ENCODE measurements around the gene ZNF736.
"Not testable (repeated sequence)": the region's sequence is repeated elsewhere in the genome, so short reads cannot be mapped to it uniquely, and the experiment has no call there.

Gene ZNF736

GRCh38 chr7:64313740-64314491 lies at the start of gene ZNF736:
ZNF736 (plus strand) TSS chr7:64313961; CDS start chr7:64314151, 190 bp downstream.
- peak; percentile 93 to 94 for DNase-seq

- DNase-seq: no peak
These were observed 47.3 kb upstream of the ZNF736 start for GRCh38 chr7:64266341-64266919.

GRCh38 chr7:64277630-64278029 lies 36.1 kb upstream of the ZNF736 start:
- DNase-seq: no peak

- no peak for DNase-seq
These were observed 18.9 kb upstream of the ZNF736 start for GRCh38 chr7:64294701-64295420.

- DNase-seq: not testable (repeated sequence)
These were observed 16.3 kb upstream of the ZNF736 start for GRCh38 chr7:64297418-64297817.

GRCh38 chr7:64300641-64301405 lies 12.9 kb upstream of the ZNF736 start:
- no peak for DNase-seq

GRCh38 chr7:64307254-64308015 lies 6.3 kb upstream of the ZNF736 start:
- DNase-seq: peak; percentile 95 to 97

GRCh38 chr7:64308016-64308270 lies 5.8 kb upstream of the ZNF736 start:
- no peak for DNase-seq

GRCh38 chr7:64310426-64310825 lies 3.3 kb upstream of the ZNF736 start:
- no peak for DNase-seq

GRCh38 chr7:64312826-64313225 lies 935 bp upstream of the ZNF736 start:
- no peak for DNase-seq

GRCh38 chr7:64314566-64314965 lies 805 bp downstream of the ZNF736 start:
- no peak for DNase-seq

GRCh38 chr7:64316031-64316742 lies 2.4 kb downstream of the ZNF736 start:
- DNase-seq: peak in 1 of 2 experiments; percentile 9

- no peak for DNase-seq
These were observed 7.1 kb downstream of the ZNF736 start for GRCh38 chr7:64320547-64321513.

GRCh38 chr7:64324166-64324565 lies 10.4 kb downstream of the ZNF736 start:
- not testable (repeated sequence) for DNase-seq

GRCh38 chr7:64348713-64349210 lies 35.0 kb downstream of the ZNF736 start:
- DNase-seq: not testable (repeated sequence)

- DNase-seq: peak in 1 of 2 experiments; percentile 25
These were observed 45.8 kb downstream of the ZNF736 start for GRCh38 chr7:64359543-64359942.

- DNase-seq: no peak
These were observed 57.4 kb downstream of the ZNF736 start for GRCh38 chr7:64371116-64371515.

GRCh38 chr7:64373017-64373416 lies 59.3 kb downstream of the ZNF736 start:
- no peak for DNase-seq

- no peak for DNase-seq
These were observed 86.6 kb downstream of the ZNF736 start for GRCh38 chr7:64400401-64400800.
